Transverse colon (tissue), 4 donors: Measurements from ENCODE around the gene GPR101. TPM values are rescaled to one million over a fixed set of nuclear protein-coding genes. Genes with fewer than 3 reads are reported as not detected.

Source experiments
- DNase-seq: peaks from one replicate; pipeline ENCODE4 v3.0.0-alpha.2; 2019
- H3K27ac ChIP-seq, 4 donors: fragments of 200-600 bp; sonication (generic); 2 replicates each; pipeline ENCODE4 v1.5.1; 2016 to 2018; ENCODE audit warnings: inconsistent platforms in 4 of 4
- H3K27me3 ChIP-seq: fragments of 200-600 bp; sonication (generic); 2 replicates; pipeline ENCODE4 v1.5.1; 2017; ENCODE audit warnings: inconsistent platforms
- H3K36me3 ChIP-seq, 4 donors: fragments of 200-600 bp; sonication (generic); 2 replicates each; pipeline ENCODE4 v1.5.1; 2017 to 2019; ENCODE audit warnings: inconsistent platforms in 4 of 4
- H3K4me1 ChIP-seq, 4 donors: fragments of 200-600 bp; sonication (generic); 2 replicates each; pipeline ENCODE4 v1.5.1; 2017 to 2020; ENCODE audit warnings: inconsistent platforms in 4 of 4
- H3K4me3 ChIP-seq, 4 donors: fragments of 200-600 bp; sonication (generic); 1 replicate in 1 of 4; 2 replicates in 3 of 4; pipeline versions ENCODE4 v1.5.1 to v1.6.1; 2017 to 2019; ENCODE audit warnings: inconsistent platforms in 4 of 4
- H3K9me3 ChIP-seq, 2 donors: fragments of 200-600 bp; sonication (generic); 2 replicates each; pipeline ENCODE4 v1.5.1; 2017 to 2019; ENCODE audit warnings: inconsistent platforms in 2 of 2
- CTCF ChIP-seq, 5 experiments: fragments of 200-600 bp in 3 of 5; fragments of 450-650 bp in 2 of 5; sonication (generic) in 3 of 5; IDR thresholded peaks; 1 replicate in 2 of 5; 2 replicates in 3 of 5; pipeline ENCODE4 v1.5.1; 2016 to 2017; ENCODE audit warnings: antibody characterized with exemption in 5 of 5, inconsistent platforms in 3 of 5, mild to moderate bottlenecking in 2 of 5, moderate library complexity in 1 of 5
- EP300 ChIP-seq: sonication (generic); formaldehyde crosslinking; IDR thresholded peaks from one replicate; pipeline ENCODE4 v1.6.1; 2017; ENCODE audit warnings: antibody characterized with exemption, low read depth
- POLR2A ChIP-seq: fragments of 450-650 bp; IDR thresholded peaks from one replicate; pipeline ENCODE4 v1.6.1; 2016; ENCODE audit warnings: antibody characterized with exemption, mild to moderate bottlenecking, moderate library complexity
- POLR2AphosphoS5 ChIP-seq, 3 donors: sonication (generic); formaldehyde crosslinking; IDR thresholded peaks; one replicate each; pipeline ENCODE4 v1.6.1; 2016; ENCODE audit warnings: antibody characterized with exemption in 3 of 3
- WGBS, 2 donors: methylation state at CpG; one replicate each; pipeline ENCODE4 v1.1.5; 2018; ENCODE audit warnings: low coverage in 1 of 2; 5-methylcytosine and 5-hydroxymethylcytosine counted together
- in situ Hi-C, 4 donors: fragments of 200-750 bp; cut with MboI; loops; one replicate each; pipeline versions ENCODE4 v1.15.0 to v1.15.1; 2017; ENCODE audit warnings: low sequenced_read_pairs in 3 of 4, low pct_ligation_motif_present in 1 of 4, low pct_unique_long_range_greater_than_20kb in 1 of 4
- intact Hi-C: fragments of 100-400 bp; cut with DNase I; formaldehyde crosslinking; loops from one replicate; pipeline ENCODE4 v1.15.1; 2023; ENCODE audit warnings: low total_unique reads
- total RNA-seq, 4 donors: library from RNA; depleted of rRNA; stranded (reverse); fragments of >200 nt; gene quantifications; one replicate each; pipeline ENCODE4 v1.1.0, GENCODE V29; 2016

The GPR101 gene
- total RNA-seq, 4 donors from 2014 or later = not detected

GRCh38 chrX:137071596-137071995 is 37.8 kb upstream of the GPR101 start:
- Histone ChIP-seq H3K27me3 (no peaks in the 10 kb centered on the region), H3K36me3 (no peaks in the 10 kb centered on the region), H3K27ac (no peak overlapping the region), H3K4me1 (no peaks in the 10 kb centered on the region), H3K9me3 (no peaks in the 10 kb centered on the region), H3K4me3 (no peak overlapping the region)
- 53% methylated on average over 2 of the region's 2 CpGs; no CpG with 5 or more reads in 1 of the 2 donors for WGBS, 2 donors
- in situ Hi-C loops = loop anchor here in 1 of 4 donors (25.0 kb wide), 1 partner anchor 109 kb away; no protein-coding TSS in a partner anchor
- no peak for DNase-seq
- intact Hi-C loops = no loop called here
- TF ChIP-seq POLR2A (no peak), EP300 (no peak), CTCF (IDR thresholded peaks at IDR 0.05) (no peak), POLR2AphosphoS5 (IDR thresholded peaks at IDR 0.05) (no peak)

GRCh38 chrX:137067147-137067546 is 33.4 kb upstream of the GPR101 start:
- 58% methylated on average over 2 of the region's 2 CpGs; no CpG with 5 or more reads in 1 of the 2 donors for WGBS, 2 donors
- intact Hi-C loops = no loop called here
- no peak for DNase-seq
- Histone ChIP-seq H3K27ac (no peak overlapping the region), H3K36me3 (no peaks in the 10 kb centered on the region), H3K9me3 (no peaks in the 10 kb centered on the region), H3K27me3 (no peaks in the 10 kb centered on the region), H3K4me1 (no peaks in the 10 kb centered on the region), H3K4me3 (no peak overlapping the region)
- TF ChIP-seq POLR2A = no peak
- no peak for TF ChIP-seq EP300
- no peak for TF ChIP-seq CTCF (IDR thresholded peaks at IDR 0.05)
- TF ChIP-seq POLR2AphosphoS5 (IDR thresholded peaks at IDR 0.05) = no peak
- in situ Hi-C loops = loop anchor here in 1 of 4 donors (25.0 kb wide), 1 partner anchor 105 kb away; no protein-coding TSS in a partner anchor

- Histone ChIP-seq H3K9me3 (no peaks in the 10 kb centered on the region), H3K27ac (no peak overlapping the region), H3K4me3 (no peak overlapping the region), H3K27me3 (no peaks in the 10 kb centered on the region), H3K4me1 (no peaks in the 10 kb centered on the region), H3K36me3 (no peaks in the 10 kb centered on the region)
- TF ChIP-seq CTCF (IDR thresholded peaks at IDR 0.05) = no peak
- TF ChIP-seq EP300 = no peak
- no peak for TF ChIP-seq POLR2AphosphoS5 (IDR thresholded peaks at IDR 0.05)
- no peak for TF ChIP-seq POLR2A
- intact Hi-C loops (no loop called here), in situ Hi-C loops (loop anchor here in 1 of 4 donors (25.0 kb wide), 1 partner anchor 101 kb away; no protein-coding TSS in a partner anchor)
- DNase-seq = no peak
- 64% methylated on average over 4 of the region's 4 CpGs; no CpG with 5 or more reads in 1 of the 2 donors for WGBS, 2 donors
Measured at GRCh38 chrX:137062915-137063617, 29.3 kb upstream of the GPR101 start.

- in situ Hi-C loops = loop anchor here in 2 of 4 donors (10.0 to 25.0 kb wide), 2 partner anchors 96 to 104 kb away; no protein-coding TSS in a partner anchor
Measured at GRCh38 chrX:137058339-137059127, 24.7 kb upstream of the GPR101 start.

More at GRCh38 chrX:137058339-137059127, 24.7 kb upstream of the GPR101 start:
- H3K27ac ChIP-seq = no peak overlapping the region
- TF ChIP-seq POLR2AphosphoS5 (IDR thresholded peaks at IDR 0.05) (no peak), EP300 (no peak), CTCF (IDR thresholded peaks at IDR 0.05) (no peak), POLR2A (no peak)
- intact Hi-C loops = no loop called here
- DNase-seq = no peak
- H3K4me3 ChIP-seq = no peak overlapping the region
- H3K4me1 ChIP-seq = no peaks in the 10 kb centered on the region
- H3K27me3 ChIP-seq = no peaks in the 10 kb centered on the region
- no peaks in the 10 kb centered on the region for H3K36me3 ChIP-seq
- 18% methylated on average over 2 of the region's 2 CpGs; no CpG with 5 or more reads in 1 of the 2 donors for WGBS, 2 donors
- H3K9me3 ChIP-seq = no peaks in the 10 kb centered on the region
